ENCODE measurements around the gene TRIM4. TPM values are rescaled to one million over a fixed set of nuclear protein-coding genes. Genes with fewer than 3 reads are reported as not detected.
"Not testable (repeated sequence)": the region's sequence is repeated elsewhere in the genome, so short reads cannot be mapped to it uniquely, and the experiment has no call there.

The TRIM4 gene, protein sequence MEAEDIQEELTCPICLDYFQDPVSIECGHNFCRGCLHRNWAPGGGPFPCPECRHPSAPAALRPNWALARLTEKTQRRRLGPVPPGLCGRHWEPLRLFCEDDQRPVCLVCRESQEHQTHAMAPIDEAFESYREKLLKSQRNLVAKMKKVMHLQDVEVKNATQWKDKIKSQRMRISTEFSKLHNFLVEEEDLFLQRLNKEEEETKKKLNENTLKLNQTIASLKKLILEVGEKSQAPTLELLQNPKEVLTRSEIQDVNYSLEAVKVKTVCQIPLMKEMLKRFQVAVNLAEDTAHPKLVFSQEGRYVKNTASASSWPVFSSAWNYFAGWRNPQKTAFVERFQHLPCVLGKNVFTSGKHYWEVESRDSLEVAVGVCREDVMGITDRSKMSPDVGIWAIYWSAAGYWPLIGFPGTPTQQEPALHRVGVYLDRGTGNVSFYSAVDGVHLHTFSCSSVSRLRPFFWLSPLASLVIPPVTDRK
- total RNA-seq = 10 to 100 TPM; 34.9 to 38.2 TPM

GRCh38 chr7:99918959-99919813 lies at the start of gene TRIM4:
TSS of gene TRIM4 (minus strand) at chr7:99919530. CDS start at chr7:99919401, 129 bp downstream.
- Mint-ChIP-seq H3K9me3 (no peaks in the 10 kb centered on the region), H3K27ac (peak within 1 kb of the TSS; percentile 85), H3K4me3 (peak within 1 kb of the TSS; percentile 95), H3K36me3 (ENCODE audit: insufficient read depth in 2 of 2) (peaks cover 12 to 21% of the 10 kb centered on the region in 2 donors), H3K27me3 (ENCODE audit: low read depth) (no peaks in the 10 kb centered on the region), H3K4me1 (ENCODE audit: low read depth) (peaks cover 54% of the 10 kb centered on the region)
- DNase-seq (peak; percentile 93 to 95), ATAC-seq (replicated peaks in 1 of 2) (peak; percentile 99)

DNA sequence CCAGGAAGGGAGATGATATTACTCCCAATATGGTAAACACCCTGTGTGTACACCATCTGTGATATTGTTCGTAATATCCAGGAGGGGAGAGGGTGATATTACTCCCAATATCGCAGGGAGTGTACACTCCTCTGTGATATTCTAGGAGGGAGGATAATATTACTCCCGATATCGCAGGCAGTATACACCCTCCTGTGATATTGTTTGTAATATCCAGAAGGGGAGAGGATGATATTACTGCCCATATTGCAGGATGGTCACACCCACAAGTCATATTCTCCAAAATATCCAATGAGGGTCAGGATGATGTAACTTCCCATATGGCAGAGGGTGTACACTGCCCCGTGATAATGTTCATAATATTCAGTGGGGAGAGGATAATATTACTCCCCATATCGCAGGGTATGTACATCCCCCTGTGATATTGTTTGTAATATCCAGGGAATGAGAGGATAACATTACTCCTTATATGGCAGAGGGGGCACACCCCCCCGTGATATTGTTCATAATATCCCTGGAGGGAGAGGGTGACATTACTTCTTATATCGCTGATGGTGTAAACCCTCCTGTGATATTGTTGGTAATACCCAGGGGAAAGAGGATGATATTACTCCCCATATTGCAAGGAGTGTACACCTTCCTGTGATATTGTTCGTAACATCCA lies 39.4 kb upstream of the TRIM4 start:
- Mint-ChIP-seq H3K4me3 (no peak overlapping the region), H3K4me1 (ENCODE audit: low read depth) (peaks cover 22% of the 10 kb centered on the region), H3K27ac (no peak overlapping the region), H3K36me3 (ENCODE audit: insufficient read depth in 2 of 2) (no peaks in the 10 kb centered on the region), H3K9me3 (no peaks in the 10 kb centered on the region), H3K27me3 (ENCODE audit: low read depth) (peaks cover 44% of the 10 kb centered on the region)
- no peak for ATAC-seq (replicated peaks in 1 of 2)
- DNase-seq = no peak

DNA sequence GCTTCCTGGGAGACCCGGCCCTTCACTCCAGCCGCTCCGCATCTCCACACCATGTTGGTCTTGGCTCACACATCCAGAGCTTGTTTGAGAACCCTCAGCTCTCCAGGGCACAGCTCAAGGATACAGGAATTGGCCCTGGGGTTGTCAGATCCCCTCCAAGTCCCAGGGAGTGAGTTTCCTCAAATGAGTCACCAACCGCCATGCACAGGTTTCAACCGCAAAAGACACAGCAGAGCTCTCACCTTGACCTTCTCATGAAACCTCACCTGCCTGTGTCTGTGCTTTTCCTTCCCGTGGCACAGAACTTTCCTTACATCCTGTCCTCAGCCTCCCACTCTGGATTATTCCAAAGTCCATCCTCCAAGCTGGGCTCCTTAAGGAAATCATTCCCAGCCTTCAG lies 35.9 kb upstream of the TRIM4 start:
- H3K4me3 Mint-ChIP-seq = peak overlapping the region in 1 of 2 donors; percentile 12
- H3K27me3 Mint-ChIP-seq (ENCODE audit: low read depth) = peaks cover 29% of the 10 kb centered on the region
- DNase-seq (no peak), ATAC-seq (replicated peaks in 1 of 2) (no peak)
- H3K36me3 Mint-ChIP-seq (ENCODE audit: insufficient read depth in 2 of 2) = peaks cover 0 to 2% of the 10 kb centered on the region in 2 donors
- H3K9me3 Mint-ChIP-seq = peaks cover 4 to 7% of the 10 kb centered on the region in 2 donors
- H3K27ac Mint-ChIP-seq = no peak overlapping the region
- peaks cover 31% of the 10 kb centered on the region for H3K4me1 Mint-ChIP-seq (ENCODE audit: low read depth)

GRCh38 chr7:99954643-99955042 lies 35.3 kb upstream of the TRIM4 start:
- not testable (repeated sequence) for H3K9me3 Mint-ChIP-seq; ATAC-seq (replicated peaks in 1 of 2); H3K36me3 Mint-ChIP-seq (ENCODE audit: insufficient read depth in 2 of 2); DNase-seq
- H3K27ac Mint-ChIP-seq = peak overlapping the region; percentile 81
- peaks cover 31% of the 10 kb centered on the region for H3K4me1 Mint-ChIP-seq (ENCODE audit: low read depth)
- peak overlapping the region; percentile 64 to 65 for H3K4me3 Mint-ChIP-seq
- peaks cover 23% of the 10 kb centered on the region for H3K27me3 Mint-ChIP-seq (ENCODE audit: low read depth)

DNA sequence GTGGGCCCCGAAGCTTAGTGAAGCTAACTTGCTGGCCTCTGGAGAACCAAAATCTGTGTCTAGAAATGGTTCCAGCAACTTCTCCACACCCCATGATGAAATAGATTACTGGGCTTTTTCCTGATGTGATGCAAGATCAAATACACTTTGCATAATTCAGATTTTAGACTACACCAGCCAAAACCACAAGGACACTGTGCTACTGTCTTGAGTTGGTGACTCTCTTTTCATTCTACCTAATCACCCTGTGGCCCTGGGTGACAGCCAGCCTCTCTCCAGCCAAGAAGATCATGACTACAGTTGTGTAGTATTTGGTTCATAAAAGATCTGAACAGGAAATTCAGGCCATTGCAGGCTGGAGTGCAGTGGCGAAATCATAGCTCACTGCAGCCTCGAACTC lies 34.3 kb upstream of the TRIM4 start:
- peaks cover 31% of the 10 kb centered on the region for H3K4me1 Mint-ChIP-seq (ENCODE audit: low read depth)
- peaks cover 20% of the 10 kb centered on the region for H3K27me3 Mint-ChIP-seq (ENCODE audit: low read depth)
- H3K36me3 Mint-ChIP-seq (ENCODE audit: insufficient read depth in 2 of 2) = peaks cover 3 to 4% of the 10 kb centered on the region in 2 donors
- peak overlapping the region; percentile 19 to 65 for H3K4me3 Mint-ChIP-seq
- peak; percentile 34 to 45 for DNase-seq
- peaks cover 4 to 8% of the 10 kb centered on the region in 2 donors for H3K9me3 Mint-ChIP-seq
- H3K27ac Mint-ChIP-seq = peak overlapping the region; percentile 82
- ATAC-seq (replicated peaks in 1 of 2) = peak; percentile 96 to 99

GRCh38 chr7:99952649-99953048 lies 33.3 kb upstream of the TRIM4 start:
- H3K36me3 Mint-ChIP-seq (ENCODE audit: insufficient read depth in 2 of 2); ATAC-seq (replicated peaks in 1 of 2); H3K27ac Mint-ChIP-seq; DNase-seq; H3K9me3 Mint-ChIP-seq; H3K4me3 Mint-ChIP-seq: not testable (repeated sequence)
- Mint-ChIP-seq H3K27me3 (ENCODE audit: low read depth) (peaks cover 24% of the 10 kb centered on the region), H3K4me1 (ENCODE audit: low read depth) (peaks cover 33% of the 10 kb centered on the region)

DNA sequence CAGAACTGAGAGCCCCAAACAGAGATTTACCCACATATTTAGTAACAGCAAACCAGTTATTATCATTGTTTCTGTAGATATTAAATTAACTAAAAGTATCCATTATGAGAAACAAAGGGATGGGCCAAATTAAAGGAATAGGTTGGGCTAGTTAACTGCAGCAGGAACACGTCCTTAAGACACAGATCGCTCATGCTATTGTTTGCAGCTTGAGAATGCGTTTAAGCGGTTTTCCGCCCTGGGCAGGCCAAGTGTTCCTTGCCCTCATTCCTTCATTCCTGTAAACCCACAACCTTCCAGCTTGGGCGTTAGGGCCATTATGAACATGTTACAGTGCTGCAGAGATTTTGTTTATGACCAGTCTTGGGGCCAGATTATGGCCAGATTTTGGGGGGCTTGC lies 31.5 kb upstream of the TRIM4 start:
- not testable (repeated sequence) for DNase-seq; H3K36me3 Mint-ChIP-seq (ENCODE audit: insufficient read depth in 2 of 2); H3K4me3 Mint-ChIP-seq; H3K27ac Mint-ChIP-seq; H3K9me3 Mint-ChIP-seq; ATAC-seq (replicated peaks in 1 of 2)
- Mint-ChIP-seq H3K4me1 (ENCODE audit: low read depth) (peaks cover 35% of the 10 kb centered on the region), H3K27me3 (ENCODE audit: low read depth) (peaks cover 20% of the 10 kb centered on the region)

DNA sequence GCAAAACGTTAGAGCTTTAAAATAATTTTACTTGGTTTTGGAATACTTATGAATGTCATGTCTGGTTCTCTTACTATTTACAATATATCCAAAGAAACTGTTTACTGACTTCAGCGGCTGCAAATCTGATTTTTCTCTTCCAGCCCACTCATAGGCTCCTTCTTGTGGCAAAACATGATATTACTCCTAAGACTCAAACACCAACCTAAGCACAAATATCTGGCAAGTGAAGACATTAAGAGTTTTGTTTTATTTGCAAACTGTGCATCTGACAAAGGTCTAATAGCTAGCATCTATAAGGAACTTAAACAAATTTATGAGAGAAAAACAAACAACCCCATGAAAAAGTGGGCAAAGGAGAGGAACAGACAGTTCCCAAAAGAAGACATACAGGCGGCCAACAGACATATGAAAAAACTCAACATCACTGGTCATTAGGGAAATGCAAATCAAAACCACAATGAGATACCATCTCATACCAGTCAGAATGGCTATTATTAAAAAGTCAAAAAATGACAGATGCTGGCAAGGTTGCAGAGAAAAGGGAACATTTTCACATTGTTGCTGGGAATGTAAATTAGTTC lies 30.4 kb upstream of the TRIM4 start:
- Mint-ChIP-seq H3K4me3 (no peak overlapping the region), H3K27me3 (ENCODE audit: low read depth) (peaks cover 14% of the 10 kb centered on the region), H3K36me3 (ENCODE audit: insufficient read depth in 2 of 2) (peaks cover 3 to 4% of the 10 kb centered on the region in 2 donors), H3K4me1 (ENCODE audit: low read depth) (peaks cover 27% of the 10 kb centered on the region), H3K27ac (no peak overlapping the region), H3K9me3 (peaks cover 4 to 8% of the 10 kb centered on the region in 2 donors)
- no peak for DNase-seq
- no peak for ATAC-seq (replicated peaks in 1 of 2)

DNA sequence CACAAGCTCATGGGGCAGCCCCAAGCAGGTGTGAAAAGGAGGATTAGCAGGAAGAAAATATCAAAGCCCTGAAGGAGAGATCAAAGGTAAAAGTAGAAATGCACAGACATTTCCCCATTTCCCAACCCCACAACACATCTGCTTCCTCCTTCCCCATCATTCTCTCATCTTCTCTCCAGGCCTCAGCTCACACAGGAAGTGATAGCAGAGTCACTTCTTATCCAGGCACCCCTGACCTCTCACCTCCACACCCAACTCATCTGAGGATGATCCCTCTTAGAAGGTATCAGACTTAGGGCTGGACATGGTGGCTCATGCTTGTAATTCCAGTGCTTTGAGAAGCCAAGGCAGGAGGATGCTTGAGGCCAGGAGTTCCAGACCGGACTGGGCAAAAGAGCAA lies 28.3 kb upstream of the TRIM4 start:
- peaks cover 4 to 6% of the 10 kb centered on the region in 2 donors for H3K9me3 Mint-ChIP-seq
- ATAC-seq (replicated peaks in 1 of 2) = no peak
- peaks cover 3 to 4% of the 10 kb centered on the region in 2 donors for H3K36me3 Mint-ChIP-seq (ENCODE audit: insufficient read depth in 2 of 2)
- H3K4me3 Mint-ChIP-seq = no peak overlapping the region
- DNase-seq = no peak
- peaks cover 19% of the 10 kb centered on the region for H3K4me1 Mint-ChIP-seq (ENCODE audit: low read depth)
- peaks cover 22% of the 10 kb centered on the region for H3K27me3 Mint-ChIP-seq (ENCODE audit: low read depth)
- H3K27ac Mint-ChIP-seq = no peak overlapping the region

GRCh38 chr7:99944497-99945070 lies 25.3 kb upstream of the TRIM4 start:
- H3K9me3 Mint-ChIP-seq = no peaks in the 10 kb centered on the region
- H3K4me3 Mint-ChIP-seq = peak overlapping the region in 1 of 2 donors; percentile 39
- H3K27me3 Mint-ChIP-seq (ENCODE audit: low read depth) = peaks cover 43% of the 10 kb centered on the region
- DNase-seq (no peak), ATAC-seq (replicated peaks in 1 of 2) (no peak)
- no peaks in the 10 kb centered on the region for H3K36me3 Mint-ChIP-seq (ENCODE audit: insufficient read depth in 2 of 2)
- H3K27ac Mint-ChIP-seq = no peak overlapping the region
- peaks cover 19% of the 10 kb centered on the region for H3K4me1 Mint-ChIP-seq (ENCODE audit: low read depth)

- Mint-ChIP-seq H3K4me3 (peak overlapping the region; percentile 31 to 33), H3K4me1 (ENCODE audit: low read depth) (peaks cover 19% of the 10 kb centered on the region), H3K27ac (no peak overlapping the region), H3K36me3 (ENCODE audit: insufficient read depth in 2 of 2) (peaks cover 5 to 6% of the 10 kb centered on the region in 2 donors), H3K9me3 (peaks cover 5% of the 10 kb centered on the region in 2 donors), H3K27me3 (ENCODE audit: low read depth) (peaks cover 37% of the 10 kb centered on the region)
- DNase-seq (no peak), ATAC-seq (replicated peaks in 1 of 2) (no peak)
These were observed 24.5 kb upstream of the TRIM4 start for GRCh38 chr7:99943641-99944496.

Data from activated T-cell treated with anti-CD3 and anti-CD28 coated beads, Interleukin-2, amount 50 U/mL, for 72 hours (primary cell).